GM21786 (cell line): ENCODE data around the gene TRIM29.

Source experiments
- ATAC-seq: cut with Tn5 transposase; IDR thresholded peaks from one replicate; pipeline ENCODE4 v1.9.1; 2021; ENCODE audit not compliant: unreplicated experiment

TRIM29 gene

DNA sequence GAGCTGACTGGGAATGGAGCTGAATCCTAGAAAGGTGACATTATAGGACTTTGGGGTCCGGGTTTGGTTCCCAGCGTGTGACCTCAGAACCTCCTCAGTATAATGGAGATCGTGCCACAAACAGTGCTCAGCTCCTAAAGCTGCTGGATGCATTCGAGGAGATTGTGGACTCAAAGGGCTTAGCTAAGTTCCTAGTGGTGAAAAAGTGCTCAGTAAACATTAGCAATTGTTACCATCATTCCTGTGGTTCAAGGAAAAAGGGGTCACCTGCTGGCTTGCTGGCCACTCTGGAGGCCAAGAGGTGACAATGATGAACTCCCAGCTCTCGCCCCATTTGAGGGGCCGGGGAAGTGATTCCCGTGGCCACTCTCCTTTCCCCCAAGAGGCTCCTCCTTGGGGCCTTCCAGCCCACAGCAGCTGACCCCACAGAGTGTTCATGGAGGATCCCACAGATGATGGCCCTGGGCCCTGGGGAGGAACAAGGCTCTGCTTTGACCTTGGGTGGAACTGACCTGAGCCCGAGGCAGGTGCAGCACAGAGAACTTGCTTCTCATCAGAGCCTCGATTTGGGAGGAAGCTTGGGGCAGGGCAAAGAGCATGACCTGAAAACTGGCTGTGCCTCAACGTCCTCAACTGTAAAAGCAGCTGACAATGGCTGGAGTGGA lies 40.1 kb downstream of the TRIM29 start:
- no peak for ATAC-seq

DNA sequence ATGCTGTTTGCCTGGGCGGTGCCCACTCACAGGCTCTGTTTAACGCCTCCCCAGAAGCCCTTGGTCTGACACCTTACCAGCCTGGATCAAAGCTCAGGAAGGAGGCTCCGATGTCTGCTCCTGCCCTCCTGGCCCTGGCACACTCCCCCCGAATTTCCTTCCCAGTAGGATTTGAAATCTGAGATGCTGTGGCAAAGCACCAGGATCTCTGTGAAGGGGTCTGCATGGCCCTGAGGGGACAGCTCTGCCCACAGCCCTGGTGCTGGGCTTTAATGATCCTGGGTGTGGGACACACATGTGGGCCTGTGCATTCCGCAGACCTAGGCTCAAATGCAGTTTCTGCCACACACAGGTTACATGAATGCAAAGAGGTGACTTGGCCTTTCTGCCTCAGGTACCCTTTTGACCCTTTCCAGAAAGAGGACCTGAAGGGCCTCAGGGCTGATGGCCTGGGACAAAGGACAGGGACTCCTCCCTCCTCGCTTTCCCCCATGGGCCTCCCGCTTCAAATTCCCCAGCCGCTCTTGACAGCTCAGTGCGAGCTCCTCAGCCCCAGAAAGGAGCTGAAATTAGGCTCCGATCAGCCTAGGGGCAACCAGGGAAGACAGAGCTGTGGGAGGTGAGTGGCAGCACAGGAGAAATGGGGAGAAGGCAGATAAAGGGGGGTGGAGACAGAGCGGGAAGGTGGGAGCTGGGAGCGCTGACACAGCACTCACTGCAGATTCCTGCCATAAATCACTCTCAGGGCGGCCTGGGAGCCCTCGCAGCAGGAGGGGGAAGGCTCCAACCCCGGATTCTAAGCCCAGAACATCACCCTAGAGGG lies 41.3 kb downstream of the TRIM29 start:
- no peak for ATAC-seq

DNA sequence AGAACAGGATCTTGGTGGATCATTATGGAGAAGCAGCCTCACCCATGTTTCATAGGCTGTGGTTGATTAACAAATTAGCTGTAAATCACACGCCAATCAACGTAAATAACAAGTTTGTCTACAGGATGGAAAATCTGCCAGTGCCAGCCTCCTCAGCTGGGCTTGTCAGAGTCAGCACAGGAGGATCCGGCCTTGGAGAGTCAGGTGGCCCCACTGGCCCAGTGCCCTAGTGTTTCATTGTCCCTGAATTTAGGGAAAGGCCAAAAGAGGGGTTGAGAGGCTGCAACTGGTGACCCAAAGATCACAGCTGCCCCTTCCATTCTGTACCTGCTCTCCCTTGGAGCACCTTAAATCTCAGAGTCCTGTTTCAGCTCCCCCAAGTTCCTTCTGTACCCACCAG lies 42.4 kb downstream of the TRIM29 start:
- no peak for ATAC-seq

DNA sequence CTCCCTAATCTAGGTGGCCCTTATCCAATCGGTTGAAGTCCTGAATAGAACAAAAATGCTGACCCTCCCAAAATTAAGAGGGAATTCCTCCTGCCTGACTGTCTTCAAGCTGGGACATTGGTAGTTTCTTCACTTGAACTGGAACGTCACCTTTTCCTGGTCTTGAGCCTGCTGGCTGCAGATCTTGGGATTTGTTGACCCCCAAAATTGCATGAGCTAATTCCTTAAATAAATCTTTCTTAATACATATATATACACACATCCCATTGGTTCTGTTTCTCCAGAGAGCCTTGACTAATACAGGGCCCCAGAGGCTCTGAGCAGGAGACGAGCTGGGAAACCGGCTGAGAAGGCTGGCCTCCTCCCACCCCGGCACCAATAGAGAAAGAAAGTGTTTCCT lies 46.2 kb downstream of the TRIM29 start:
- ATAC-seq: no peak

DNA sequence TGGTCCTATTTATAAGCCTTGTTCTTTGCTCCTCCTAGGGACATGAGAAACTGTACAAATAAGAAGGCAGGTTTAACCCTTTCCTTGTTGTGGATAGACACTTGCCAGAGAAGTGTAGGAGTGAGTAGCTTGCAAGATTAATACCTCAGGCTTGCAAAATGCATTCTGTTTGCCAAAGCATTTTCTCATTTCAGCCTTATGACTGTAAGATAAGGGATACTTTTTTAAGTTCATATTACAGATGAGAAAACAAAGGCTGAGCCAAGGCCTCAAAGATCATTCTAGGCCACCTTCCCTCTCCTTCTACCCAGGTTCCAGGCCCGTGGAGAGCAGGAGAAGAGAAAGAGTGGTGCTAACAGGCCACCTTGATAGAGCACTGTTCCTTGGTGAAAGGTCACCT lies 46.8 kb downstream of the TRIM29 start:
- no peak for ATAC-seq

DNA sequence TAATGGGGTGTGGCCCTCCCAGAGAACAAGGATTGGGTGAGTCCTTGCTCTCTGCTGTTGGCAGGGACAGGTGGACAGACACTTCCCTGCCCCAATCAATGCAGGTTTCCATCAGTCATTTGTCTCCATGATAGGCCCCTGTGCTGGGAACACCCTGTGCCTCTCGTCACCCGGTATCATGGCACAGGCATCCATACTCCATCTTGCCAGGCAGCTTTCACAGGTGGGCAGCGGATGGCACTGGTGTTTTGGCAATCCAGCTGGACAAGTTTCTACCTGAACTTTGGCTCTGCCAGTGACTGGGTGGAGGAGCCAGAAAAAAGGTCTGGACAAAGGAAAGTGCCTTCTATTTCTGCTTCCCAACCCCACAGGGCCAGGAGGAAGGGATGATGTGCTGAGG lies 47.5 kb downstream of the TRIM29 start:
- ATAC-seq: no peak

DNA sequence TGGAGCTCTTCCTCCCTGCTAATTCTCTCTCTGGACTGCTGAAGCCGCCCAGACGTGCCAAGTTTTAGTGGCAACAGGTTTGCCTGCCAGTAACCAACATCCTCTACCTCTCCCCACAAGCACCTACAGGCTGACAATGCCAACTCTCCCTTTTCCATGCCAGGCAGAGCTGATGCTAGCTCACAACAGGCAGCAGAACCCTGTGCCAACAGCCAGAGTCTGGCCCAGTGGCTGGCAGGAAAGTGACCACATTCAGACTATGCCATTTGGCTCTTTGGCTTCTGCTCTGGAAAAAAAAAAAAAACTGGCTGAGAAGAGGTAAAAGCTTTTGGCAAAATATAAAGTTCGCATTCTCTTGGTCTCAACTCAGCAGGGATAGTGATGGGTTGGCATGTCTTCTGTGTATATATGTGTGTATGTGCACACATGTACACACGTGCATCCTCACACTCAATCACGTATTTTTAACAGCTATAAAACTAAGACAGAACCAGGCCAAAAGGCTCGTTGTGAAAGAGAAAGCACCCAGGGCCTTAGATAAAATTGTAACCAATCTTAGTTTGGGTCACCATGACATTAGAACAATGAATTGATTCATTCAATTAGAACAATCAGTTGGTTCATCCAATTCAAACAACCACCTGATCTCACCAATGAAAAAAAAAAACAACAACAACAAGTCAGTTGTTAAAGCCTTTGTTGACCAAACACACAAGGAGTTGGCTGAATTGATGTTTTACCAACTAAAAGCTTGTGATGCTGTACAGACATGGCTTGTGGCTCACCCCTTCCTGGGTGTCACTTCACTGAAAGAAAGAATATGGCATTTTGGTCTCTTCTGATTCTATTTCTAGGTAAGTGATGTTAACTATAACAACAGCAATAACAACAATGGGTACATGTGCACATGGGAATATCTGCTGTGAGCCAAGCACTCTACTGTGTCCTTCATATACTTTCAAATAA lies 48.6 kb downstream of the TRIM29 start:
- no peak for ATAC-seq

DNA sequence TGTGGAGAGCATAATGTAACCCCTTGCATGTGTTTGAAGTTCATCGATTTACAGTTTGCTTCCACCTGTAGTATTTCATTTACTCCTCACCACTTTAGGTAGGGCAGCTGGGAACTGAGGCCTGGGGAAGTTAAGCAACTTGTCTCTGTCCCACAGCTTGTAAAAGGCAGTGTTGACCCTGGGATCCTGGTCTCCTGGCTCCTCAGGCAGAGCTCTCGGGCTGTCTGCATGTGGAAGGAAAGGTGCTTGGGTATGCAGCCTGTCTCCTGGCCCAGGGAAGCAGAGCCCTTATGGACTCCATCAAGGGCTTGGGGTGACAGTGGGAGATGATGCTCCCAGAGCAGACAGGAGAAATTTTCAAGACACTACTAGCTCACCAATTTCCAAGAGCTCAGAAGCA lies 49.9 kb downstream of the TRIM29 start:
- ATAC-seq: no peak

DNA sequence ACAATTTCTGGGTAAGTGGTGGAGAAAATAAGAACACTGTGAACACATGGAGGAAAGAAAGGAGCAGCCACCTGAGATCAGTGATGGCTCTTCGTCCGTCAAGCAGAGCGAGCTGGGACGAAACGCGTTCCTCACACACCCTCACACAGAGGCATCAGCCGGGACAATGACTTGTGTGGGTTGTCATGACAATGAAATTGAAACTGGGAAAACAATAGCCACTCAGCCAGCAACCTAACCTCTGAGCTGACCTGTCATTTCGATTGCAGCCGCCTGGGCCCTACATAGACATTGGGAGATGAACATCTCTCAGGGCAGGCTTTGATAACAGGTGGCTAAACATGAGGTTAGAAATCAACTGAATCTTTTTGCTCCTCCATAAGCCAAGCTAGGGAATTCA lies 51.3 kb downstream of the TRIM29 start:
- no peak for ATAC-seq

DNA sequence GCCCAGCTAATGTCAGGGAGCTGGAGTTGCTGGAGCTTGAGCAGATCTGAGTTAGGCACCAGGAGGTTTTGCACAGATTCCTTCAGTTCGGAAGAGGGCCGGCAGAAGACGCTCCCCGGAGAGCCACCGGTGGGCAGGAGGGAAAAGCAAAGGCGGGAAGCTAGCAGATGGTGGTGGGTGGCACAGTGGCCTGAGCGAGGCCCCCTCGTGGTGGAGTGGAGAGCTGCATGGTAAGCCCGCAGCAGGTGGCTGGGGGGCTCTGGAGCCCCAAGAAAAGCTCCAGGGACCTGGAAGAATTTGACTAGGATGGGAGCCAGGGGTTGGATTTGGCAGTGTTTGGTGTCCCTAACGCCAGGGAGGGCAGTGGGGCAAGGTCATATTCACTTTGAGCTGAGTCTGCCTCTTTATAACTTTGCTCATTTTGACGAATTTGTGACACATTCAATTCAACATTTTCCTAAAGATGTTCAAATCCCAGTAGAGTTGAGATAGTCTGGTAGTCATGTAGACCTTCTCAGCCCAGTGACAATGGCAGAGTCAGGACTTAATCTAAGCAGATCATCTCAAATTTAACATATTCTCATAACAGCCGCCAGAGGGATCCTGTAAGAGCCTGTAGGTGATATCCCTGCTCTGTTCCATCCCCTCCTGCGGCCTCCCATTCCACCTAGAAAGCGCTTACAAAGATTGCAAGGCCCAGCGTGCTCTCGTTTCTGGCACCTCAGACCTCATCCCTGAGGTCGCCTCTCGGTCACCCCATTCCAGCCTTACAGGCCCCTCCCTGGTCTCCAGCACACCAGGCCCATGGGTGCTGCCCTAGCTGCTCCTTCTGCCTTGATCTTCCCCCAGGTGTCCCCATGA lies 57.9 kb downstream of the TRIM29 start:
- no peak for ATAC-seq

DNA sequence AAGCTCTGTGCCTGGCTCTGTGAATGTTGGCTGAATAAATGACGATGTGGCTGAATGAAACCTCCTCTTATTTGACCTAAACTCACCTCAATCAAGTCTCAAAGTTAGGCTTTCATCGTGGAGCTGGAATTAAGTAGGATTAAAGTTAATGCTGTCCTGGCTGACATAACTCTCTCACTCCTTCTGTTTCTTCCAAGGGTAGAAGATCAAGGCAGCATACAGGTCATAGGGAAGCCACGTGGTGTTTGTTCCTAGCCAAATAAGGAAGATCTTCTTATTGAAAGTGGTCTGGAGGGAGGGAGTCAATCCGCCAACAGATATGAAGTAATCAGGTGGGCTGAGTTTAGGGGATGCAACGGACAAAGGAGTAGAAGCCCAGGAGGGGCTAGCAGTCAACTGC lies 59.5 kb downstream of the TRIM29 start:
- no peak for ATAC-seq

DNA sequence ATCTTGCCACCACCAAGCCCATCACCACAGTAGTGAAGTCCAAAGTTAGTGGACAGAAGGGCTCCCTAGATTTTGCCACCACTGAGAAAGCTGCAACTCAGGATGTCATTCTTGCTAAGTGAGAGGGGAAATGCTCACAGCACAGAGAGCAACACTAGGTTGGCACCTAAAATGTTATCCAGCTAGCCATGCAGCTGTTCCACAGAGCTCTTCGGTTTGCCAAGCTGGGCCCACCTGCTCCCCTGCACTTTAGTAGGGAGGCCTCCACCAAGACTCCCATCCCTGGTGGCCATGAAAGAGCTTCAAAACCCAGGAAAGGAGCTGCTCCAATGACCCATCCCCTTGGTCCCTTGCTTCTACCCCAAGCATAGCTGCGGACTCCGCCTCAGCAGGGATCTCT lies 63.8 kb downstream of the TRIM29 start:
- no peak for ATAC-seq

DNA sequence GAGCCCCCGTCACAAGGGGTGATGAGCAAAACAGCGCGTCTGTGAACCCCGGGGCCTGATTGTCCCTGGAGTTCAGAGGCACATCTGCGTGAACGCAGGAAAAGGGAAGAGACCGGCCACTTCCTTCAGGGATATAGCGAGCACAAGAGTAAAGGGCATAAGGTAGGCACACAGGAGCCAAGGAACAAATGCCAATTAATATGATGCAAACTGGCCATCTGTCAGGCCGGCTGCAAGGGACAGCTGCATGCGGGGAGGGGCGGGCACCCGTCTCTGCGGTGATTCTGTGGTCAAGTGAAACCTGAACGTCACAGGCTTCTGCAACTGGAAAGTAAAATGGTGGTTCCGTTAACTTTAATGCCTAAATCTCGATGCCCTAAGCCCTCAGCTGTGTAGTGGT lies 64.7 kb downstream of the TRIM29 start:
- ATAC-seq: no peak

DNA sequence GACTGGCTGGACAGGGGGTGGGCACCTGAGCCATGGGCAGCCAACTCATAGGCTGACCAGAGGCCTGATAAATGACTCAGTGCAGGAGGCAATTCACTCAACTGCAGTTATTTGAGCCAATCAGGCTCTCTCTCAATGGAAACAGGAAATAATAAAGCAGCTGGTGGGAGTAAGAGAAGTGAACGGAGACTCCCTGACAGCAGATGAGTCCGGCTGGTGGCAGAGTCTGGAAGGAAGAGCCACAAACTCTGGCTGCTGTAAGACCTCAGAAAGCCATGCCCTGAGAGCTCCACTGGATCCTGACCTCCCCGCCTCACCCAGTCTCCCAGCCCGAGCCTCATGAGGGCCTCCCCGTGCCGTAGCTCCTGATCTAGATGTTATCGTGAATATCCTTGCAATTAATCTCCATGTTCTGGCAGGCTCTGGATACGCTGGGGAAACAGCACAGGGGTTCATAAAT lies 69.8 kb downstream of the TRIM29 start:
- no peak for ATAC-seq

DNA sequence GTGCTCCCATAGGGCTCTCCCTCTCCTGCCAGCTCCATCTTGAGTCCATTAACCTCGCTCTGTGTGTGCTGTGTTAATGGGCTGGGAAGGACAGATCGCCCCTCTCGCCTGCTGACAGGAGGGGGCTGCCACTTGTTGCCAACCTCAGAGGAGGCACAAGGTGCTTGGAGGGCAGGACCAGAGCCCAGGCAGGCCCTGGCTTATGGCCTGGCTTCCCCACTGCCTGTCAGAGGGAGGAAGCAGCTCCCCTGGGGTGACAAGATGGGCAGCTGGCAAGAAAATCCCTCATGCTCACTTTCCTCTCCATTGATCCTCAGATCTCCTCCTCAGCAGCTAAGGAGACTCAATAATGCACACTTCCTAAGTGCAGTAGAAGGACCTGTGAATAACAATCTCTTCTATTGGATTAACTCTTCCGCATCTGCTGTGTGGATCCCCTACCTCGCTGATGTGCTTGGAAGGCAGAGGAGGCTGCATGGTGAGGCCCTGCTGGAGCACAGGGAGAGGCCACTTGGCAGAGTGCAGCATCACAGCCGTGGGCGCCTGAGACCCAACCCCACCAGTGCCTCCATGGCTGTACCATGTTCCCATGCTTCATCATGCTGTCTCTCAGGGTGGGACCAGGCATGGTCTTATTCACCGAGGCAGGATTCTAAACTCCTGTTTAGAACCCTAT lies 70.3 kb downstream of the TRIM29 start:
- no peak for ATAC-seq

DNA sequence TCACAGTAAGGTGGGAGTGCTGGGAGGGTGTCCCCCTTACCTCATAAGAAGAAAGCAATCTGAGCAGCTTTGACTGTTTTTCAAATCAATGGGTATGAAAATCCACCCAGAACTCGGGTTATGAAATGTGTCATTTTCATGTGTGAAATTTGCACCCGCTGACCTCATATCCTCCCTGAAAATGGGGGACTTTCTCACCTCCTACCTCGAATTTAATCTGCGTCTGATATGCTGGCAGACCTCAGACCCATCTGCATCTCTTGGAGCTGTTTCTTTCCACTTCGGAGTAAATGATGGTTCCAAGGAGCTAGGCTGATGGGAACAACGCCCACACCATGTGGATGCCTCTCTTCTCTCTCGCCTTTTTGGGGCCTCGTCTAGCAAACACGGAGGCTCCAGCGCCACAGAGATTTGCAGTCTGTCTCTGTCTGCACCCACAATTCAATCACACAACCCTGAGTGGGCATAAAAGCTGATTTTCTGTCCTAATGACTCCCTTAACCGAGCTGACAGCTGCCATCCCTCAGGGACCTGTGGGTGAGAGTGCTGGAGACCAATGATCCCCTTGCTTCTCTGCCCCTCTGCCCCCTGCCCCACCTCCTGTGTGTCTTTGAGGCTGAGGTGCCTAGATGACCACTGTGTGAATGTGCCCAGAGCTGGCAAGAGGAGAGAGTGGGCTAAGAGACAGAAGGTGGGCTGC lies 71.0 kb downstream of the TRIM29 start:
- ATAC-seq: no peak

DNA sequence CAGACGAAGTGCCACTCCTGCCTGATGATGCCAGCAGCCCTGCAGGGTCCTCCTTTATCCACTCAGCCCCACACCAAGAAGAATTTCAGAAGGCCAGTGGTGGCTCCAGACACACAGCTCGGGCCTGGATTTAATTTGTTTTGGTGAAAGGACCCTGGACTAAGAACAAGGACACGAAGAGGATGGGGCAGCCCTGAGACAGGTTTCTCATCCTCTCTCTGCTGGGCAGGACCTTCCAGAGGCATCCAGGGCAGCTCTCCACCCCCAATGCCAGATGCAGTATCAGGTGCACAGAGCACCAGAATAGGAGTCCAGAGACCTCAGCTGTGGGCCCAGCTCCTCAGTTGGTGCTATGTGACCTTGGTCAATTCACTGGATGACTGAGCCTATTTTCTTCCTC lies 72.0 kb downstream of the TRIM29 start:
- ATAC-seq: no peak

DNA sequence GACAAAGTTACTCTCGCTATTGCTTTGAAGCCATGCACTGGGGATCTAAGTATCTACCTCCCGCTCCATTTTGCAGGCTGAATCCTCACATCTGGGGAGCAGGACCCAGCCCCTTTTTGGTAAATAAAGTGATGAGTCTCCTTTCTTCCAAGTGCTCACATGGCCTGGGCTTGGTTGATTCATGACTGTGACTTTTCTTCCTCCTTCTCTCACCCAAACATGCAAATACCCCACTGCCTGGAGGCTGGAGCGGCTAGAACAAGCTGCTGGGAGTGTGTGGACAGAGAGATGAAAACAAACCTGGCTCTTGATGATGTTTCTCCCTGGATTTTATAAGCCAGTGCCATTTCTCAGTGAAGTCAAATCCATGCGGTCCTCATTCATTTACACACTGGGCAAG lies 72.7 kb downstream of the TRIM29 start:
- no peak for ATAC-seq

DNA sequence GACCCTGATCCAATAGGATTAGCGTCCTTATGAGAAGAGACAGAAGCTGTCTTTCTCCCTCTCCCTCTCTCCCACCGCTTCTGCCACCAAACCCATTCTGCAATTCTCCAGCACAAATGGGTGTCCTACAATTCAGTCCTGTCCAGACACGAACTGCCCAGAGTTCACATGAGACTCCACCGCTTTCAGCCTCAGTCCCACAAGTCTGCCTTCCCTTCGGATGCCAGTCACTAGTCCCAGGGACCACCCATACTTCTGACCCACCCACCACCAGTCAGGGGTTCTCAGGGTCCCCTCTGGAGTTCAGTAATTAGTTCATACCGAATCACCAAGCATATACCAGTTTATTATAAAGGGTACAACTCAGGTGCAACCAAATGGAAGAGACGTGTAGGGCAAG lies 73.6 kb downstream of the TRIM29 start:
- ATAC-seq: no peak
